HepG2 (cell line): ENCODE data around the gene MEAF6. TPM values are rescaled to one million over a fixed set of nuclear protein-coding genes. Genes with fewer than 3 reads are reported as not detected.

Source experiments
- ATAC-seq: fragments of 200-7000 bp; cut with Tn5 transposase; 3 replicates; pipeline ENCODE4 v1.9.1; 2020; ENCODE audit warnings: mild to moderate bottlenecking, moderate library complexity
- BruUV-seq: library from RNA; stranded (reverse); fragments of 400-500 nt; replicated peaks from 2 replicates; lab custom pipeline; 2021; lab: Mats Ljungman, UMichigan
- CTCF ChIA-PET: fragments of 300-600 bp; formaldehyde crosslinking; extraction: SDS; loops from one replicate; lab custom pipeline; 2021; ENCODE audit warnings: low total read pairs, inconsistent platforms, low intra/inter-chr PET ratio; lab: Yijun Ruan, JAX
- POLR2A ChIA-PET: fragments of 350-600 bp; sonication (Branson Sonifier 250); formaldehyde crosslinking; loops from one replicate; lab custom pipeline; 2020; ENCODE audit warnings: antibody characterized with exemption, inconsistent platforms; lab: Yijun Ruan, JAX
- DNase-seq: peaks from one replicate; pipeline ENCODE4 v3.0.0-alpha.2; 2015; ENCODE audit warnings: low spot score
- FAIRE-seq: peaks from 3 replicates; lab custom pipeline; 2011; peaks lifted over from hg19 to GRCh38; lab: Jason Lieb, UNC
- H2AFZ ChIP-seq: one replicate; pipeline ENCODE4 v1.6.1; 2011; ENCODE audit warnings: low read length, inconsistent platforms
- H3K27ac ChIP-seq: fragments of 300-600 bp; 3 replicates; pipeline ENCODE4 v1.8.0; 2011; ENCODE audit warnings: mixed run types, mild to moderate bottlenecking, mixed read lengths, low read length, inconsistent platforms; ENCODE audit not compliant: insufficient read depth; ENCODE audit errors: extremely low read length
- H3K27me3 ChIP-seq, 2 experiments: fragments of 200-600 bp in 1 of 2; 2 replicates in 1 of 2; 3 replicates in 1 of 2; pipeline versions ENCODE4 v1.6.0 to v1.8.0; 2011; ENCODE audit warnings: low read length in 2 of 2, mild to moderate bottlenecking in 2 of 2, moderate library complexity in 2 of 2, inconsistent platforms in 1 of 2; ENCODE audit not compliant: insufficient read depth in 2 of 2, control insufficient read depth in 1 of 2
- H3K36me3 ChIP-seq, 2 experiments: fragments of 200-600 bp in 1 of 2; replicated peaks in 1 of 2; 2 replicates in 1 of 2; 3 replicates in 1 of 2; pipeline versions ENCODE4 v1.5.1 to v1.8.0; 2011; ENCODE audit warnings: low read length in 2 of 2, inconsistent platforms in 1 of 2; ENCODE audit not compliant: insufficient read depth in 2 of 2, control insufficient read depth in 1 of 2
- H3K4me1 ChIP-seq: 2 replicates; pipeline ENCODE4 v1.5.1; 2012; ENCODE audit warnings: low read length, inconsistent platforms; ENCODE audit not compliant: insufficient read depth
- H3K4me2 ChIP-seq: 2 replicates; pipeline ENCODE4 v1.6.0; 2011; ENCODE audit warnings: low read depth, low read length, inconsistent platforms
- H3K4me3 ChIP-seq, 3 experiments: fragments of 200-600 bp in 1 of 3; sonication (generic), shearing (Covaris generic) in 1 of 3; replicated peaks in 1 of 3; 2 replicates each; pipeline ENCODE4 v1.5.1; 2011 to 2016; ENCODE audit warnings: low read length in 3 of 3, inconsistent platforms in 2 of 3, low read depth in 2 of 3, mild to moderate bottlenecking in 2 of 3, control low read depth in 1 of 3, mixed read lengths in 1 of 3; ENCODE audit not compliant: insufficient read depth in 1 of 3
- H3K79me2 ChIP-seq: one replicate; pipeline ENCODE4 v1.6.1; 2011; ENCODE audit warnings: low read length, inconsistent platforms; ENCODE audit not compliant: insufficient read depth
- H3K9ac ChIP-seq: 2 replicates; pipeline ENCODE4 v1.6.0; 2011; ENCODE audit warnings: mild to moderate bottlenecking, low read depth, low read length, inconsistent platforms; ENCODE audit not compliant: insufficient read depth
- H3K9me3 ChIP-seq: 2 replicates; pipeline ENCODE4 v1.5.1; 2012; ENCODE audit warnings: mild to moderate bottlenecking, low read length
- H4K20me1 ChIP-seq: 2 replicates; pipeline ENCODE4 v1.6.0; 2011; ENCODE audit warnings: inconsistent platforms, mild to moderate bottlenecking, low read length, moderate library complexity; ENCODE audit not compliant: insufficient read depth
- ARID4A ChIP-seq: sonication (generic); formaldehyde crosslinking; IDR thresholded peaks from 2 replicates; pipeline ENCODE4 v1.5.0; 2020; ENCODE audit warnings: mild to moderate bottlenecking, missing genetic modification reagents, borderline replicate concordance
- HNRNPLL ChIP-seq: fragments of 200-400 bp; formaldehyde crosslinking; IDR thresholded peaks from 2 replicates; pipeline ENCODE4 v1.6.1; 2017; ENCODE audit warnings: mild to moderate bottlenecking, low read depth, low read length; ENCODE audit not compliant: poor library complexity, severe bottlenecking
- MATR3 ChIP-seq: sonication (generic); formaldehyde crosslinking; IDR thresholded peaks from 2 replicates; pipeline ENCODE4 v1.4.0; 2020; ENCODE audit warnings: missing genetic modification reagents
- ZBTB10 ChIP-seq: sonication (generic); formaldehyde crosslinking; IDR thresholded peaks from 2 replicates; pipeline ENCODE4 v1.4.0; 2020; ENCODE audit warnings: missing genetic modification reagents, borderline replicate concordance
- ZNF510 ChIP-seq: sonication (generic); formaldehyde crosslinking; IDR thresholded peaks from 2 replicates; pipeline ENCODE4 v1.4.0; 2020; ENCODE audit warnings: low read depth, mild to moderate bottlenecking, missing genetic modification reagents
- ZNF512B ChIP-seq: sonication (generic); formaldehyde crosslinking; IDR thresholded peaks from 2 replicates; pipeline ENCODE4 v1.5.1; 2020; ENCODE audit warnings: missing genetic modification reagents, mild to moderate bottlenecking, borderline replicate concordance
- ZNF597 ChIP-seq: sonication (generic); formaldehyde crosslinking; IDR thresholded peaks from 2 replicates; pipeline ENCODE4 v1.5.0; 2020; ENCODE audit warnings: missing genetic modification reagents
- ZNF788 ChIP-seq: sonication (generic); formaldehyde crosslinking; IDR thresholded peaks from 2 replicates; pipeline ENCODE4 v1.5.0; 2020; ENCODE audit warnings: mild to moderate bottlenecking, missing genetic modification reagents, borderline replicate concordance
- WGBS: methylation state at CpG from one replicate; pipeline ENCODE4 v1.1.6; 2017; ENCODE audit warnings: low lambda C conversion rate; 5-methylcytosine and 5-hydroxymethylcytosine counted together
- in situ Hi-C: cut with HindIII; loops from 2 replicates; pipeline ENCODE4 v1.10.0; 2017; ENCODE audit warnings: low pct_unique_long_range_greater_than_20kb; ENCODE audit not compliant: extremely low pct_ligation_motif_present
- intact Hi-C: fragments of 100-400 bp; cut with micrococcal nuclease; formaldehyde crosslinking; loops from one replicate; pipeline ENCODE4 v1.10.0; 2022; ENCODE audit not compliant: unreplicated experiment
- polyA plus RNA-seq, 8 experiments: library from polyadenylated mRNA; depleted of rRNA in 3 of 8; stranded (reverse) in 7 of 8; unstranded in 1 of 8; fragments of >200 nt; fragmentation: Illumina TruSeq in 4 of 8; extraction: Trizol in 4 of 8; gene quantifications; 2 replicates each; pipeline versions ENCODE4 v1.2.1 to v1.2.3, GENCODE V29; 2011 to 2016; ENCODE audit warnings: low read depth in 4 of 8, missing spikeins in 1 of 8, mixed read lengths in 1 of 8; ENCODE audit not compliant: insufficient read depth in 1 of 8
- total RNA-seq, 5 experiments: library from RNA; depleted of rRNA; stranded (reverse); fragments of >200 nt; fragmentation: Illumina TruSeq; extraction: Trizol; gene quantifications; 2 replicates each; pipeline ENCODE4 v1.2.3, GENCODE V29; 2016; ENCODE audit warnings: low read depth in 1 of 5

Gene MEAF6
- total and polyA plus RNA-seq, 2 of the 13 experiments (the other 11 are each of a cell fraction or from before 2014, with no cell fraction given) = 29.5 to 45.6 TPM

- in situ Hi-C loops = no loop called here
- TF ChIP-seq ZBTB10 (CRISPR knock-in tag) = no peak
- TF ChIP-seq MATR3 (CRISPR knock-in tag) = no peak
- no peak for TF ChIP-seq ZNF597
- TF ChIP-seq ZNF510 = no peak
- TF ChIP-seq ZNF788 = no peak
- TF ChIP-seq HNRNPLL = peak; percentile 92
- no peak for TF ChIP-seq ZNF512B (CRISPR knock-in tag)
- TF ChIP-seq ARID4A (CRISPR knock-in tag) = peak; percentile 72
These were observed 40.4 kb downstream of the MEAF6 start, which contains the start of gene ZC3H12A for GRCh38 chr1:37474046-37474696. Gene ZC3H12A (plus strand): TSS chr1:37474580. CDS start chr1:37475497, 917 bp downstream.

More at GRCh38 chr1:37474046-37474696, 40.4 kb downstream of the MEAF6 start, which contains the start of gene ZC3H12A:
- ChIA-PET CTCF (interaction anchor here (0.8 kb wide), 1 partner anchor 14 kb away, joined by 3 read pairs; no protein-coding TSS in a partner anchor), POLR2A (interaction anchor here (0.5 to 6.1 kb wide), 16 partner anchors 9 to 1010 kb away, joined by 3 to 57 read pairs (median 5); partner anchors contain the start of genes MEAF6 and MRPS15)
- no peak for FAIRE-seq
- Histone ChIP-seq H3K79me2 (peaks cover 42% of the 10 kb centered on the region), H3K36me3 (no peaks in the 10 kb centered on the region; a peak in 2 of 5 replicates), H3K4me3 (peak within 1 kb of the TSS; percentile 70 to 85 (median 80)), H3K27me3 (no peaks in the 10 kb centered on the region; a peak in 1 of 5 replicates), H4K20me1 (peaks cover 17% of the 10 kb centered on the region; the same call in 1 of the 2 replicates), H3K4me1 (peaks cover 82% of the 10 kb centered on the region), H2AFZ (no peak within 1 kb of the TSS), H3K4me2 (peak within 1 kb of the TSS; percentile 97), H3K27ac (peak within 1 kb of the TSS; percentile 64), H3K9ac (peak within 1 kb of the TSS; percentile 83), H3K9me3 (no peaks in the 10 kb centered on the region)
- ATAC-seq = peak; percentile 51
- WGBS = no CpG with 5 or more reads among the region's 78 CpGs
- intact Hi-C loops = loop anchor here (10.0 kb wide), 1 partner anchor 221 kb away; the partner anchor contains the start of gene CDCA8
- DNase-seq = peak; percentile 78
- BruUV-seq = no TSS peak
